Jurkat, Clone E6-1 (cell line): Measurements from ENCODE around the gene DRD1.
"Not testable (repeated sequence)": the region's sequence is repeated elsewhere in the genome, so short reads cannot be mapped to it uniquely, and the experiment has no call there.

ENCODE experiments used
- DNase-seq: peaks from one replicate; pipeline ENCODE4 v3.0.0-alpha.2; 2011; ENCODE audit warnings: low read depth, low spot score
- H3K4me3 ChIP-seq: 2 replicates; pipeline ENCODE4 v1.5.1; 2011; ENCODE audit warnings: mild to moderate bottlenecking, low read length, control low read depth, moderate library complexity

DRD1 gene

DNA sequence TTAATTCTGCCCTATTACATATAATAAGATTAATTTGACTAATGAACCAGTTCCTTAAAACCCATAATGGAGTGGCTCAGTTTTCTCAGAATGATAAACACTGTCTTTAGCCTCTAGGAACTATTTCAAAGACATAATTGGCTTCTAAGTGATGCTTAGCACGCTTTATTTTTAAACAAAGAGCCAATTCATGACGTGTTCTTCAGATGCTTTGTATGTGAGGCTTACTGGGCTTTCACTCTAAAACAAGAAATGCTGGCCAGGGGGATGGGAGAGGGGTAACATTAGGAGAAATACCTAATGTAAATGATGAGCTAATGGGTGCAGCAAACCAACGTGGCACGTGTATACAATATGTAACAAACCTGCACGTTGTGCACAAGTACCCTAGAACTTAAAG, 26.8 kb upstream of the DRD1 start:
- no peak for DNase-seq
- H3K4me3 ChIP-seq = no peak overlapping the region

DNA sequence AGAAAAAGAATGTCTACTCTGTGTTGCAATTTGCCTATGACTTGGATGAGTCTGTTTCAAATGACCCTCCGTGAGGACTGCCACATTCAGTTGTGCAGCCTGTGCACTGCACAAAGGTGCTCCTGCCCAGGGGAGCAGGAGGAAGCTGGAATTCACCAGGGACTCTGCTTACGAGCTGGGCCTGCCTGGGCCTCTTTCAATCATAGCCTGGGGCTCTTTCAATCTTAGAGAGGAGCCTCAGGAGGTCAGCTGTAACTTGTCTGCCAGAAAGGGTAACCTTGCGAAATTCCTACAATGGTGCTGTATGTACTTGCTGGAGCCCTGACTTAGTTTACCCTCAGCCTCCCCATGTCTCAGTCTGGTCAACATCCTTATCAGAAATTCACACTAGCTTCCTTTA, 25.9 kb upstream of the DRD1 start:
- H3K4me3 ChIP-seq = no peak overlapping the region
- no peak for DNase-seq

DNA sequence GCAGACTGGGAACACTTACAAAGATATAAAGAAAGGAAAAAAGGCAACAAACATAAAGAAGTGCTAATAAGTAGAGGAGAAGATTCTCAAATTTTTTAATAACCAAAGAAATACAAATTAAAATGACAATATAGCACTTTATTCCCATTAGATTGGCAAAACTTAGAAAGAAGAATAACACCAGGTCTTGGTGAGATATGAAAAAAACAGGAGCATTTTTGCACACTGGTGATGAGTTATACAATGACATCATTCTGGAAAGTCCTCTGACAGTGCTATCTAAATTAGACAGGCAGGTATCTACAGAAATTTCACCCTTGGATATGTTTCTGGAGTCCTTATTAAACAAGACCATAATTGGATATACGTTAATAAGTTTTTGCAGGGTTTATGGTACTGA, 24.9 kb upstream of the DRD1 start:
- no peak for DNase-seq
- H3K4me3 ChIP-seq = no peak overlapping the region

DNA sequence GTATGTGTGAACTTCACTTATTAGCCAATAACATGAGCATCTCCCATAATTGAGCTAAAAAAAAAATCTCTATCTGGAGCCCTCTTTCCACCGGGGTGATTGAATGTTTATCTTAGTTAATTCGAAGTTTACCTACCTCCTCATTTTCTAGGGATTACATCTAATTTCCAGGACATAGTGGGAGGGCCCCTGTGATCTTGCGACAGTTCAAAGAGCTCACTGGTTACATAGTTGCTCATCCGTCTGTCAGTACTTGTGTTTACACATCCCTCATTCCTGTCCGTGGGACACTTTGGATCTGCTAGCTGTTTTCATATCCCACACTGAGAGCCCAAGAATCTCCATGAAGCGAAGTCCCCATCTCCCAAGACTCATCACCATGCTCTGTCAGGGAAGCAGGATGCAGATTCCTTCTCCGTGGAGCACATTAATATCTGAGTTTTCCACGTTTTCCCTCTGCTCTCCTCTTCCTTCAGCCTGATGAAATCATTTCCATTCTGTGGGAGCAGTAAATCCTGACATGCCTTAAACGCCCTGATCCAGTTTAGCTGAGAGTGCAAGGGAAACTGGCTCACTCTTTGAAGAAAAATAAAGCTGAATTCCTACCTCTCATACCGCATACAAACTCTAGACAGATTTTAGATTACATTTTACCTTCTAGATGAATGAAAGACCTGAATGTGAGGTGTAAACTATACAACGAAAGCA, 24.2 kb upstream of the DRD1 start:
- H3K4me3 ChIP-seq = no peak overlapping the region
- no peak for DNase-seq

DNA sequence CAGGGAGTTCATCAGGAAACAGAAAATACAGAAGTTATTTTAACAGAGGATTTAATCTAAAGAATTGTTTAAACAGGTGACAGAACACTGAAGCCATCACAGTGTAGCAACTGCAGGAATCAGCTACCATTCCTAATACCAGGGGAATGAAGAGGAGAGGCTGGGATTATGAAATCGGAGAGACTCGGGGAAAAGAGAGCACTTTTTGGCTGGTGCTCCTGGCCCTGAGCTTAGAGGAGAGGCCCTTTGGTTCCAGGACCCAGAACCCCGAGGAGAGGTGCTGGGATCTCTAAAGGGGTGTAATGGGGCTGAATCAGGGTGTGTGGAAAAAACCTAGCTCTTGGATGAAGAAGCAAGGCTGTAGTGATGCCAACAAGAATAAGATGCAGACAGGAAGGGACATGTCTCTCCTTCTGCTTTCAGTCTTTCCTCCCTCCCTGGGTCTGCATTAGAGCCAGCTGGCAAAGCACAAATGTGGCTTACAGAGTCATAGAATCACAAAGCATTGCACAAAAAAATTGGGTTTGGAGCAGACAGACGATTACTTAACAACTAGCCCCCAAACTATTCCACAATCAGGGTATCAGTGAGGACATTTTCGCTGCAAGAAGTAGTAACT, 22.8 kb upstream of the DRD1 start:
- no peak overlapping the region for H3K4me3 ChIP-seq
- DNase-seq = no peak

DNA sequence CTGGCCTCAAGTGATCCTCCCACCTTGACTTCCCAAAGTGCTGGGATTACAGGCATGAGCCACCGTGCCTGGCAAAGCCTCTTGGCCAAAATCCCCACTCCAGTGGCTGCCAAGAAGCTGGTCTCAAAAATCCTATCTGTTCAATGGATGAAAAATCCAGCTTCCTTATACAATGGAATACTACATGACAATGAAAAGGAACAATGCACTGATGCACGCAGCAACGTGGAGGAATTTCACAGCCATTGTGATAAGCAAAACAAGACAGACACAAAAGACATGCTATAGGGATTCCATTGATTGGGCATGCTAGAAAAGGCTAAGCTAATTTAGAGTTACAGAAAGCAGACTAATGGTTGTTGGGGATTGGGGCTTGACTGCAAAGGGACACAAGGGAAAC, 21.3 kb upstream of the DRD1 start:
- no peak for DNase-seq
- H3K4me3 ChIP-seq = no peak overlapping the region

DNA sequence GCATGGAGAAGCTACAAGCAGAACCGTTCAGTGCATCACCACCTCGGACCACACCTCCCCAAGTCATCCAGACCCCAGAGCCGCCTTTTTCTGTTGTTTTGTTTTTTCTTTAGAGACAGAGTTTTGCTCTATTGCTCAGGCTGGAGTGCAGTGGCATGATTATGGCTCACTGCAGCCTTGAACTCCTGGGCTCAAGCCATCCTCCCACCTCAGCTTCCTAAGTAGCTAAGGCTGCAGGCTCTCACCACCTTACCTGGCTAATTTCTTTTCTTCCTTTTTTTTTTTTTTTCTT, 20.9 kb upstream of the DRD1 start:
- no peak for DNase-seq
- no peak overlapping the region for H3K4me3 ChIP-seq

DNA sequence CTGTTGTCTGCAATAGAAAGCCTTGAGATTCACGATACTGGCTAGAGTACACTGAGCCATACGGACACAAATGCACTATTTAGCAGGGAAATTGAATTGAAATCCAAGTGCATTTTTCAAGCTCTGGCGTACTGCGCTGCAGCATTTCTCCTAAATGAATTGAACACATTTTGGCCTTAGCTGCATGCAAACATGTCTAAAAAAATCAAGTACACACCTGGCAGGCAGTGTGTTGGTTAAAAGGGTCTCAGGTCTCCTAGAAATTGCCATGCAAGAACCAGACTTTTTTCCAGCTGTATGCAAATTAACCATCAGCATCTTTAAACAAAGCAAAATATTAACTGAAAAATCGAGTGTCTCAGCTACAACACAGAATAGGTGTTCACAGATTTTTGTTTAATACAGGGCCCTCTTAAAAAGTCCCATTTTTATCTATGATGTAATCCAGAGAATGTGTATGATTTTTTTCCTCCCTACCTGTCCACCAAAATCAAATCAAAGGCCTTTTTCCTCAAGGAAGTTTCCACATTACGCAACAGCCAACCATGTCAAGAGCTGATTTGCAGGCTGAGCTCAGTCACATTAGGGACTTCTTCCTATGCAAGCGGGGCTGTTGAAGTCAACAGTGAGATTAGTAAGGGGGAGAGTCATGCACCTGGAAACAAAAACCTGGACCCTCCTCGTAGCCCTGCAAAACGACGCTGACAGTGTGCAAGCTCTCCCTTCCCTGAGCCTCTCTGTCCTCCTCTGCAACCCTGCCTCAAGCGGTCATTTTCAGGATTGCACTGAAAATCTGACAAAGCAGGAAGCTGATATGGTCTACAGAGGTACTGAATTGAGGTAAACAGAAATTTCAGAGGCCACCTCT, 20.3 kb upstream of the DRD1 start:
- DNase-seq = peak; percentile 50
- no peak overlapping the region for H3K4me3 ChIP-seq

DNA sequence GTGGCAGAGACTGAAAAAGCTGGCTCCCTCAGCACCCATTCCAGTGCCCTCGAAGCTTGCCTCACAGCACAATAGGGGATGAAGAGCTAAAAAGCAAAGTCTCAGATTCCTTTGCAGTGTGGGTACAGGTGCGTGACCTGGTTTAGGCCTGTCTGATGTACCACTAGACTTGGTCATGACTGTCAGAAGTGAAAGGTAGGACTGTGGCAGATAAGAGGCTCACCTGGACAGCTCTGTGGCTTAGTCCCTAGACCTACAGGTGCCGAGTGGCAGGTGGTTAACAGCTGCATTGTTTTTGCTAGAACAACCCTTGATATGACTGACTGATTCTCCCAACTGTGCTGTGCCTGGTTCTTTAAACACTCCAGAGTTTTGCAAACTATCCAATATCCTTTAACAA, 19.7 kb upstream of the DRD1 start:
- H3K4me3 ChIP-seq = no peak overlapping the region
- no peak for DNase-seq

DNA sequence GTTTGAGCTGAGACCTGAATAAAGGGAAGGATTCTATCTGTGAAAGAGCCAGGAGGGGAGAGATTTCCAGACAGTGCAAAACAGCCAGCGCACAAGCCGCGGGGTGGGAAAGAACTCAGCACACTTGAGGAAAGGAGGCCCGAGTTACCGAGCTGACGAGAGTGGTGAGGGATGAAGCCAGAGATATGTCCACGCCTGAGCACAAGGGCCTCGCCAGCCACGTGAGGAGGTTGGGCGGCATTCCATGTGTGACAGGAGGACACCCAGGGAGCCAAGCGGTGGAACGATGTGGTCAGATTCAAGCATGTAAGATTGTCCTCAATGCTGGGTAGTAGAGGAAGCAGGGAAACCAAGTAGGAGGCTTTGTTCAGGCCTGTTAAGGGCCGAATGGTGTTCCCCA, 17.4 kb upstream of the DRD1 start:
- DNase-seq = no peak
- no peak overlapping the region for H3K4me3 ChIP-seq

DNA sequence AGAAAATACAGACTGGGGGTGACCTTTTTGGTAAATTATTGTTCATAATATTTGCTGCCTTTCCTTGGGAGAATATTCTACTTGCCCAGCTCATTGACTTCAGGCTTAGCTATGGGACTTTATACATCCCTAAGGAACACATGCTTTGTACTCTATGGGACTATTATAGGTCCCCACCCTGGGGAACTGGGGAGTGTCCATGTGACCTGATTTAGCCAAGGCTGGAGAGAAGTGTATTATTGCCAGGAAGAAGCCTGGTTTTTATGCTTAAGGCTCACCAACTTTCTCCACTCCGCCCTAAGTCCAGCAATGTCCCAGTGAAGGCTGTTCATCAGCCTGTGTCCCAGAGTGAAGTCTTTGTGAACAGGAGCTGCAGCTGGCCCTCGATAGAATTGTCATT, 16.6 kb upstream of the DRD1 start:
- no peak overlapping the region for H3K4me3 ChIP-seq

DNA sequence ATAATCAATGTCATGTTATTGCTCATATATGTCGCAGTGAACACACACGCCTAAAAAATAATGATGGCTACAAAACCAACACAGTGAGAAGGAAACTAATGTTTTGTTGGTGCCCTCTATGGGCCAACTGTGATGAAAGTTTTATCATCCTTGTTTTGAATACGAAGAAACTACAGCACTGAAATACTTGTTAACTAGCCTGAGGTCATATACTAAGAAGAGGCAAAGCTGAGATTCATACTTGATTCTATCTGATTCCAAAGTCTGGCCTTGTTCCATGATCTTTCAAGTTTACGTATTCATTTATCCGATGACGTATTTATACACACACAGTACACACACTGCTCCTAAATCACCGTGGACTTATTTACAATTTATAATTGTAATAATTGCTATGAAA, 16.1 kb upstream of the DRD1 start:
- H3K4me3 ChIP-seq = no peak overlapping the region
- DNase-seq = no peak

More for the DNA sequence above, 16.6 kb upstream of the DRD1 start:
- no peak for DNase-seq

DNA sequence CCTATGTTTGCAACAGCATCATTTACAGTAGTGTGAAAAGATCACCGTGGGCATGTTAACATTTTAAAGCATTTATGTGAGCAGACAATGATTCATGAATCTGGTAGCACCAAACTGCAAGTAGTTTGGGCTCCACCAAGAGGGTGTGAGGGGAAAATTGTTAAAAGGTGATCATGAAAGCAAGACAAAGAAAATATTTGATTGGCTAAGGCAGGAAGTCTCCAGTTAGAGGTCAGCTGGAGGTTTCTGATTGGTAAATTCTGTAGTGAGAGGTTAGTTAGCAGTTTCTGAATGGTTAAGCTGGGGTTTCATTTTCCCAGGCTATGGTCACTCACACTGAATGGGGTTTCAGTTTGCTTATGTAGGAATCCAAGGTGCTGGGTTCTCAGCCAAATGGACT, 13.5 kb upstream of the DRD1 start:
- no peak for DNase-seq

DNA sequence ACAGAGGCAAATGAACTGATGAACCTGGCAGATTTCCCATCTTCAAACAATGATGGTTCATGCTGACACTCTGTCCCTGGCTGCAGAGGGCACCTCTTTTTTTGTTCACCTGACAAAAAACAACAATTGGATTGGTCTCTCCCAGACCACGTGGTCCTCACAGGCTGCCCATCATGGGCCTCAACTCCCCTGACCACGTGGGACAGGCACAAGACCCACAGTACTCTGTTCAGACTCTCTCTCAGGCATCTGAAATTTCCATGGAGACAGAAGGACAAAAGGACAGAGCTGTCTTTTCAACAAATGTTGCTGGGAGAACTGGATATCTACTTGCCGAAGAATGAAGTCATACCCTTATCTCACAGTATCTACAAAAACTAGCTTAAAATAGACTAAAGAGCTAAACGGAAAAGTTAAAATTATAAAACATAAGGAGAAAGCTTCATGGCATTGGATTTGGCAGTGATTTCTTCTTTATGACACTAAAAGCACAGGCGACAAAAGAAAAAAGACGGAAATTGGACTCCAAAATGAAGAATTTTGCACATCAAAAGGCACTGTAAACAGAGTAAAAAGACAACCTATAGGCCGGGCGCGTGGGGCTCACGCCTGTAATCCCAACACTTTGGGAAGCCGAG, 12.2 kb upstream of the DRD1 start:
- DNase-seq = no peak
- no peak overlapping the region for H3K4me3 ChIP-seq

More for the DNA sequence above, 13.5 kb upstream of the DRD1 start:
- no peak overlapping the region for H3K4me3 ChIP-seq

DNA sequence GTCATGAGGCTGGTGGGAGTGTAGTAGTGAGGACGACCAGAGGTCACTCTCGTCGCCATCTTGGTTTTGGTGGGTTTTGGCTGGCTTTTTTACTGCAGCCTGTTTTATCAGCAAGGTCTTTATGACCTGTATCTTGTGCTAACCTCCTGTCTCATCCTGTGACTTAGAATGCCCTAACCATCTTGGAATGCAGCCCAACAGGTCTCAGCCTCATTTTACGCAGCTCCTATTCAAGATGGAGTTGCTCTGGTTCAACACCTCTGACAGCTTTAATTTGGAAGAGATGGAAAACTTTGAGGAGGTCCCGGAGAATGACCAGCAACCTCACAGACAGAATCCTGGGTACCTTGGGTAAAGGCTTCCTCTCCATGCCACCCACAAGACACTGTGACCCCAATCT, 10.4 kb upstream of the DRD1 start:
- not testable (repeated sequence) for H3K4me3 ChIP-seq, DNase-seq

DNA sequence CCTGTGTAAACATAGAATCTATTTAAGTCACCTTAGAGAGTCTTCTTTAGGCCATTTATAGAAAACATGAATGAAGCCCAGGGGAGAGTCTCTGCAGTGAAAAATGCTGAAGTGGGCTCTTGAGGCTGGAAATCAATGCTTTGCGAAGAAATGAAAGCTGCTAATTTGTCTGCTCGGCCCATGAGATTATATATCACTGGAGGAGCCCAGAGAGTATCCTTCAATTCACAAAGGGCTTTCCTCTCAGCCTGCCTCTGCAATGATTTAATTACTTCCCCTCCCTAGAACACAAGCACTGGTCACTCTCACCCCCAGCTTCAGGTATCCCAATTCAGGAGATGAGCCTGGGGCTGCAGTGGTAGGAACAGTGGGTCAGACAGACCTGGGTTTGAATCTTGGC, 8.2 kb upstream of the DRD1 start:
- DNase-seq = no peak
- H3K4me3 ChIP-seq = no peak overlapping the region

DNA sequence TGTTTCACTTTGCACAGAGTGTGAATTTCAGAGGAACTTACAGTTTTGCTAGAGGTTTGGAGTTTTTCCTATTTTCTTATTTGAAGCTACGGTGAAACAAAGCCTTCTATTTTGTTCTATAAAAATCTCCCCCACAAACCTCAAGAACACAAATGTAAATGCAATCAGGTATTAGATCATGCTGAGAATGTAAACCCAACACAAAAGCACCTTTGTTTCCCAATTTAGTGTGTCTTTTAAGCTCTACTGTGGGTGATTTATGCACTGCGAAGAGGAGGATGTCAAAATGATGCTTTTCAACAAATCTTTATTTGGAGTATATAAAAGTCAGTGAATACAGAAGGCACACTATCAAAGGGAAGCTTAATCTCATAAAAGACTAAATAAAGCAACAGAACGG, 4.3 kb upstream of the DRD1 start:
- no peak overlapping the region for H3K4me3 ChIP-seq
- no peak for DNase-seq

DNA sequence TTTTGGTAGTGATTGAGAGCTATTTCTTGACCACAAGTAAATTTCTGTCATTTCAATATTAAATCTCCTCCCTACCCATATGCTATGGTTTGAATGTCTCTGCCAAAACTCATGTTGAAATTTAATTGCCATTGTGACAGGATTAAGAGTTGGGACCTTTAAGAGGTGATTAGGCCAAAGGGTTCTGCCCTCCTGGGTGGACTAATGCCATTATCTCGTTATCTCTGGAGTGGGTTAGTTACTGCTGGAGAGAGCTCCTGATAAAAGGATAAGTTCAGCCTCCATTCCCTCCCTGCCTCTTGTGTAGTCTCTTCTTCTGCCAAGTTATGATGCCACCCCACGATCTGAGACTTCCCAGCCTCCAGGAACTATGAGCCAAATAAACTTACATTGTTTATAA, 3.6 kb upstream of the DRD1 start:
- H3K4me3 ChIP-seq = no peak overlapping the region
- no peak for DNase-seq

DNA sequence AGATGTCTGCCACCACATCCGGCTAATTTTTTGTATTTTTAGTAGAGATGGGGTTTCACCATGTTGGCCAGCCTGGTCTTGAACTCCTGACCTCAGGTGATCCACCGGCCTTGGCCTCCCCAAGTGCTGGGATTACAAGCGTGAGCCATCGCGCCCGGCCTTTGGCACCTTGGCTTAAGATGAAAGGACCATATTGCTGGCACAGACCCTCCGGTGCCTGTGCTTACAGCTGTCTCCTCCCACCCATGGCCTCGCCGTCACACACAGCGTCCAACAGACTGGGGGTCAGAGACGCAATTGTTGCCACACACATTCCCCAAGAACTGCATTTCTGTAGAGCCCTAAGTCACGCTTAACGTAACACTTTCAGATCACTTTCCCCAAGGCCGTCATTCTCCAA, 2.4 kb upstream of the DRD1 start:
- not testable (repeated sequence) for DNase-seq, H3K4me3 ChIP-seq

DNA sequence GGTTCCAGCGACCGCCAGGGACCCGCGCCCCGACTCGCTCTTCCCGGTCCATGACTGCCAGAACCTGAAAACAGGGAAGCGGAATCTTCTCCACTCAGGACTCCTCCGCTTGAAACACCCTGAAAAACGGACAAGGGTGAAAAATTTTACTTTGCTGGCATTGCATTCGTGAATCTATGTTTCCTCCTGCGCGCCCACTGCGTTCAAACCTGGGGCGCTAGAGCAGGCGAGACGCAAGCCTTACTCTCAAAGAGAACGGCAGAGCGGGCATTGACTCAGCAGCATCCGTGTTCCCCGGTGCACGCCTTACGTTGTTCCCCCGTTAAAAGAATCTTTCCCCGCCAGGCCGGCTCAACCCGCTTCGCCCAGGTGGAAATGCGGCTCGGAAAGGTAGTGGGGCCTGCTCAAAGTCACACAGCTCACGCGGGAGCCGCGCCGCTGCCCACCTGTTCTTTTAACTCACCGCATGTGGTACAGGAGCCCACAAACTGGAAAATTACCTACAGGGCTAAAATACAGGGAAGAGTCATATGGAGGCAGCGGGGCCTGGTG, 999 bp upstream of the DRD1 start:
- DNase-seq = no peak
- H3K4me3 ChIP-seq = no peak overlapping the region
